NT2/D1 (cell line): ENCODE results near the gene UBR4.

ENCODE experiments used
- SUZ12 ChIP-seq: IDR thresholded peaks from 2 replicates; pipeline ENCODE4 v1.6.1; 2011; ENCODE audit not compliant: insufficient read length, insufficient read depth; ENCODE audit errors: extremely low read depth
- YY1 ChIP-seq: IDR thresholded peaks from 2 replicates; pipeline ENCODE4 v1.6.1; 2011; ENCODE audit not compliant: insufficient read length, insufficient read depth
- ZNF274 ChIP-seq: IDR thresholded peaks from 2 replicates; pipeline ENCODE4 v1.6.1; 2011; ENCODE audit warnings: mild to moderate bottlenecking, low read depth, low read length

- no peak for TF ChIP-seq ZNF274
- no peak for TF ChIP-seq SUZ12
- no peak for TF ChIP-seq YY1
Observed at GRCh38 chr1:19066874-19067181, 143.2 kb downstream of the UBR4 start.
